B cell (primary cell): ENCODE results near the gene ARF5. TPM values are rescaled to one million over a fixed set of nuclear protein-coding genes. Genes with fewer than 3 reads are reported as not detected.

Experiments used
- ATAC-seq: fragments of 200-7000 bp; cut with Tn5 transposase; one replicate; pipeline ENCODE4 v1.10.0; 2021; ENCODE audit warnings: low read depth, mild to moderate bottlenecking, moderate number of reproducible peaks, moderate library complexity
- CTCF ChIA-PET: fragments of 350-600 bp; sonication (Branson Sonifier 250); formaldehyde crosslinking; loops from one replicate; lab custom pipeline; 2021; ENCODE audit warnings: antibody characterized with exemption, inconsistent platforms; lab: Charles Lee
- POLR2A ChIA-PET: fragments of 350-600 bp; sonication (Branson Sonifier 250); formaldehyde crosslinking; loops from one replicate; lab custom pipeline; 2021; ENCODE audit warnings: antibody characterized with exemption; lab: Charles Lee
- DNase-seq: peaks from one replicate; pipeline ENCODE4 v3.0.0; 2013
- H2AFZ ChIP-seq: 2 replicates; pipeline ENCODE4 v1.6.1; 2012; ENCODE audit warnings: mild to moderate bottlenecking, low read depth, low read length; ENCODE audit not compliant: insufficient read depth, poor library complexity, severe bottlenecking
- H3K27ac ChIP-seq, 2 donors: 1 replicate in 1 of 2; 2 replicates in 1 of 2; pipeline ENCODE4 v1.5.1; 2012 to 2013; ENCODE audit warnings: low read length in 2 of 2, mild to moderate bottlenecking in 2 of 2, moderate library complexity in 1 of 2
- H3K27me3 ChIP-seq, 4 experiments: fragments of 200-600 bp in 1 of 4; sonication (generic) in 1 of 4; replicated peaks in 1 of 4; 1 replicate in 2 of 4; 2 replicates in 2 of 4; pipeline versions ENCODE4 v1.6.1 to v1.7.0; 2013 to 2016; ENCODE audit warnings: low read length in 3 of 4, mild to moderate bottlenecking in 2 of 4, mixed read lengths in 1 of 4, moderate library complexity in 1 of 4; ENCODE audit not compliant: insufficient read depth in 4 of 4, control insufficient read depth in 3 of 4; ENCODE audit errors: control extremely low read depth in 1 of 4
- H3K36me3 ChIP-seq, 2 experiments: replicated peaks in 1 of 2; 1 replicate in 1 of 2; 2 replicates in 1 of 2; pipeline versions ENCODE4 v1.6.1 to v1.7.1; 2013; ENCODE audit warnings: low read length in 1 of 2; ENCODE audit not compliant: insufficient read depth in 2 of 2, control insufficient read depth in 1 of 2; ENCODE audit errors: control extremely low read depth in 1 of 2, extremely low read depth in 1 of 2
- H3K4me1 ChIP-seq, 2 donors: fragments of 200-600 bp in 1 of 2; sonication (generic) in 1 of 2; 1 replicate in 1 of 2; 2 replicates in 1 of 2; pipeline versions ENCODE4 v1.5.1 to v1.6.1; 2013 to 2017; ENCODE audit warnings: low read length in 2 of 2; ENCODE audit not compliant: control insufficient read depth in 2 of 2, insufficient read depth in 2 of 2
- H3K4me2 ChIP-seq: replicated peaks from 2 replicates; pipeline ENCODE3; 2012; ENCODE audit warnings: mild to moderate bottlenecking, low read depth, low read length; ENCODE audit not compliant: poor library complexity, severe bottlenecking
- H3K4me3 ChIP-seq, 5 experiments: fragments of 200-600 bp in 1 of 5; sonication (generic) in 1 of 5; 1 replicate in 3 of 5; 2 replicates in 2 of 5; pipeline versions ENCODE4 v1.5.1 to v1.7.0; 2011 to 2016; ENCODE audit warnings: low read length in 4 of 5, mild to moderate bottlenecking in 4 of 5, low read depth in 2 of 5, control low read depth in 1 of 5, moderate library complexity in 1 of 5; ENCODE audit not compliant: insufficient read depth in 1 of 5; ENCODE audit errors: control extremely low read depth in 1 of 5, extremely low read depth in 1 of 5
- H3K79me2 ChIP-seq: fragments of 200-600 bp; sonication (generic); one replicate; pipeline ENCODE4 v1.6.0; 2016; ENCODE audit warnings: low read length; ENCODE audit not compliant: control insufficient read depth, insufficient read depth
- H3K9ac ChIP-seq: fragments of 200-600 bp; sonication (generic); 2 replicates; pipeline ENCODE4 v1.6.1; 2017; ENCODE audit warnings: mild to moderate bottlenecking, low read length, moderate library complexity
- H3K9me3 ChIP-seq, 3 donors: one replicate each; pipeline versions ENCODE4 v1.6.1 to v1.7.1; 2013; ENCODE audit warnings: low read length in 2 of 3; ENCODE audit not compliant: control insufficient read depth in 2 of 3, insufficient read depth in 1 of 3; ENCODE audit errors: control extremely low read depth in 1 of 3
- H4K20me1 ChIP-seq: 2 replicates; pipeline ENCODE4 v1.6.0; 2012; ENCODE audit warnings: mild to moderate bottlenecking, low read length; ENCODE audit not compliant: insufficient read depth, control insufficient read depth, poor library complexity, severe bottlenecking
- H3K27ac Mint-ChIP-seq: one replicate; pipeline ENCODE4 v1.8.0; 2021; ENCODE audit warnings: mixed read lengths
- H3K27me3 Mint-ChIP-seq: one replicate; pipeline ENCODE4 v1.8.0; 2021; ENCODE audit warnings: mixed read lengths
- H3K4me1 Mint-ChIP-seq: one replicate; pipeline ENCODE4 v1.8.0; 2021; ENCODE audit warnings: mixed read lengths
- H3K4me3 Mint-ChIP-seq: one replicate; pipeline ENCODE4 v1.8.0; 2021; ENCODE audit warnings: mixed read lengths
- H3K9me3 Mint-ChIP-seq: one replicate; pipeline ENCODE4 v1.8.0; 2022; ENCODE audit warnings: mixed read lengths; ENCODE audit not compliant: insufficient read depth
- CTCF ChIP-seq: fragments of 200-600 bp; IDR thresholded peaks from one replicate; pipeline ENCODE4 v1.8.0; 2022; ENCODE audit warnings: antibody characterized with exemption, mild to moderate bottlenecking
- EZH2 ChIP-seq: IDR thresholded peaks from 2 replicates; pipeline ENCODE4 v1.6.1; 2012; ENCODE audit warnings: borderline replicate concordance, low read depth, mild to moderate bottlenecking, moderate library complexity, low read length; ENCODE audit not compliant: insufficient read depth, poor library complexity, severe bottlenecking
- WGBS: methylation state at CpG from one replicate; pipeline ENCODE4 v1.1.5; 2013; ENCODE audit warnings: missing lambda C conversion rate; ENCODE audit not compliant: insufficient coverage; 5-methylcytosine and 5-hydroxymethylcytosine counted together
- intact Hi-C: fragments of 100-400 bp; cut with micrococcal nuclease; formaldehyde crosslinking; loops from one replicate; pipeline ENCODE4 v1.10.0; 2022
- polyA plus RNA-seq: library from polyadenylated mRNA; depleted of rRNA; stranded (reverse); fragments of >200 nt; gene quantifications from 2 replicates; pipeline ENCODE4 v1.2.3, GENCODE V29; 2012
- total RNA-seq, 2 donors: library from RNA; stranded (reverse); fragments of 120-200 nt in 1 of 2; gene quantifications; 1 replicate in 1 of 2; 2 replicates in 1 of 2; pipeline versions ENCODE4 v1.2.3 to v1.2.4, GENCODE V29; 2013 to 2022

ARF5 gene
- total and polyA plus RNA-seq, 2 donors (not counting 1 experiment from before 2014, with no cell fraction given), result 77.1 to 234 TPM

- peaks cover 0 to 2% (median 0%) of the 10 kb centered on the region in 4 experiments for H3K27me3 ChIP-seq
- POLR2A ChIA-PET, result no interaction called here
These were observed 38.0 kb upstream of the ARF5 start for GRCh38 chr7:127550247-127550646.

GRCh38 chr7:127551941-127552340 lies 36.3 kb upstream of the ARF5 start:
- peaks cover 27% of the 10 kb centered on the region for H3K27me3 Mint-ChIP-seq
- Histone ChIP-seq H3K4me2 (no peak overlapping the region), H3K27ac (no peak overlapping the region), H3K9me3 (no peaks in the 10 kb centered on the region), H3K36me3 (no peaks in the 10 kb centered on the region), H3K9ac (no peak overlapping the region), H3K79me2 (no peaks in the 10 kb centered on the region), H2AFZ (no peak overlapping the region), H3K27me3 (peaks cover 0 to 2% (median 0%) of the 10 kb centered on the region in 4 experiments), H3K4me3 (no peak overlapping the region), H4K20me1 (no peaks in the 10 kb centered on the region), H3K4me1 (no peaks in the 10 kb centered on the region)
- DNase-seq (no peak), ATAC-seq (no peak)
- CTCF ChIA-PET, result no interaction called here
- WGBS, result 86% methylated on average over 2 of the region's 4 CpGs
- no peaks in the 10 kb centered on the region for H3K9me3 Mint-ChIP-seq
- H3K27ac Mint-ChIP-seq, result no peak overlapping the region
- intact Hi-C loops, result no loop called here
- no peaks in the 10 kb centered on the region for H3K4me1 Mint-ChIP-seq
- POLR2A ChIA-PET, result no interaction called here
- no peak for TF ChIP-seq EZH2
- TF ChIP-seq CTCF, result no peak
- no peak overlapping the region for H3K4me3 Mint-ChIP-seq

More at GRCh38 chr7:127550247-127550646, 38.0 kb upstream of the ARF5 start:
- Mint-ChIP-seq H3K9me3 (no peaks in the 10 kb centered on the region), H3K4me1 (no peaks in the 10 kb centered on the region), H3K4me3 (no peak overlapping the region), H3K27ac (no peak overlapping the region), H3K27me3 (peaks cover 31% of the 10 kb centered on the region)
- Histone ChIP-seq H3K4me3 (no peak overlapping the region), H3K36me3 (no peaks in the 10 kb centered on the region), H2AFZ (no peak overlapping the region), H3K9me3 (peaks cover 0 to 8% (median 6%) of the 10 kb centered on the region in 3 donors), H3K4me2 (no peak overlapping the region), H3K9ac (no peak overlapping the region), H3K27ac (no peak overlapping the region), H4K20me1 (no peaks in the 10 kb centered on the region), H3K79me2 (no peaks in the 10 kb centered on the region), H3K4me1 (no peaks in the 10 kb centered on the region)
- ATAC-seq (no peak), DNase-seq (no peak)
- no peak for TF ChIP-seq EZH2
- TF ChIP-seq CTCF, result no peak
- no CpG with 5 or more reads among the region's 1 CpG for WGBS
- intact Hi-C loops, result no loop called here
- CTCF ChIA-PET, result no interaction called here
